HCT116 (cell line): Measurements from ENCODE around the gene TFCP2L1. TPM values are rescaled to one million over a fixed set of nuclear protein-coding genes. Genes with fewer than 3 reads are reported as not detected.

ENCODE experiments used
- ATAC-seq: fragments of 200-7000 bp; cut with Tn5 transposase; 2 replicates; pipeline ENCODE4 v1.9.1; 2020; ENCODE audit warnings: mild to moderate bottlenecking, moderate library complexity
- BruUV-seq: library from RNA; stranded (reverse); fragments of 400-500 nt; replicated peaks from 2 replicates; lab custom pipeline; 2021; lab: Mats Ljungman, UMichigan
- CTCF ChIA-PET: fragments of 300-600 bp; sonication (Branson Sonifier 250); formaldehyde crosslinking; loops from one replicate; lab custom pipeline; 2021; ENCODE audit warnings: antibody characterized with exemption; lab: Charles Lee
- POLR2A ChIA-PET: fragments of 300-600, 350-600 bp; sonication (Branson Sonifier 250); formaldehyde crosslinking; loops from one replicate; lab custom pipeline; 2021; ENCODE audit warnings: antibody characterized with exemption; lab: Charles Lee
- RAD21 ChIA-PET, 2 experiments: fragments of 300-600 bp; sonication (Branson Sonifier 250); formaldehyde crosslinking; loops; one replicate each; lab custom pipeline; 2023; ENCODE audit warnings: low total read pairs in 2 of 2; ENCODE audit not compliant: uncharacterized antibody in 2 of 2, unreplicated experiment in 2 of 2, low non-redundant PET in 1 of 2; lab: Charles Lee
- DNase-seq: peaks from one replicate; pipeline ENCODE4 v3.0.0-alpha.2; 2010; ENCODE audit warnings: low read depth, low spot score
- H2AFZ ChIP-seq: fragments of 200-600 bp; shearing (Covaris generic), sonication (generic); 2 replicates; pipeline ENCODE4 v1.6.1; 2017; ENCODE audit warnings: low read depth, mixed run types, mixed read lengths, antibody characterized with exemption, low read length; ENCODE audit not compliant: poor library complexity, severe bottlenecking
- H3K27ac ChIP-seq: 2 replicates; pipeline ENCODE4 v1.5.1; 2012; ENCODE audit warnings: low read depth, low read length
- H3K27me3 ChIP-seq: fragments of 200-600 bp; sonication (generic); 2 replicates; pipeline ENCODE4 v1.6.1; 2016; ENCODE audit warnings: mixed run types, low read length, mixed read lengths; ENCODE audit not compliant: insufficient read depth
- H3K36me3 ChIP-seq, 2 experiments: fragments of 200-500 bp in 1 of 2; fragments of 200-600 bp in 1 of 2; sonication (Bioruptor generic) in 1 of 2; sonication (generic) in 1 of 2; 2 replicates each; pipeline versions ENCODE4 v1.5.1 to v1.6.1; 2014 to 2016; ENCODE audit warnings: low read length in 2 of 2, inconsistent platforms in 1 of 2, mixed read lengths in 1 of 2, mixed run types in 1 of 2; ENCODE audit not compliant: insufficient read depth in 2 of 2, control insufficient read depth in 1 of 2
- H3K4me1 ChIP-seq, 2 experiments: fragments of 200-600 bp in 1 of 2; sonication (generic) in 1 of 2; 2 replicates each; pipeline versions ENCODE4 v1.5.1 to v1.6.1; 2012 to 2017; ENCODE audit warnings: low read length in 2 of 2, inconsistent platforms in 1 of 2, mild to moderate bottlenecking in 1 of 2, mixed read lengths in 1 of 2, mixed run types in 1 of 2, moderate library complexity in 1 of 2; ENCODE audit not compliant: insufficient read depth in 2 of 2, control insufficient read depth in 1 of 2
- H3K4me2 ChIP-seq: fragments of 200-600 bp; sonication (generic); 2 replicates; pipeline ENCODE4 v1.6.1; 2017; ENCODE audit warnings: mixed run types, low read length, mixed read lengths
- H3K4me3 ChIP-seq, 2 experiments: fragments of 200-600 bp in 1 of 2; sonication (generic) in 1 of 2; replicated peaks in 1 of 2; 2 replicates each; pipeline ENCODE4 v1.5.1; 2011 to 2016; ENCODE audit warnings: low read length in 2 of 2, control low read depth in 1 of 2, low read depth in 1 of 2, mild to moderate bottlenecking in 1 of 2, mixed read lengths in 1 of 2, mixed run types in 1 of 2
- H3K79me2 ChIP-seq: fragments of 200-600 bp; sonication (generic); 2 replicates; pipeline ENCODE4 v1.6.1; 2017; ENCODE audit warnings: mild to moderate bottlenecking, mixed run types, low read length, moderate library complexity, mixed read lengths; ENCODE audit not compliant: insufficient read depth
- H3K9ac ChIP-seq: fragments of 200-600 bp; sonication (generic); 2 replicates; pipeline ENCODE4 v1.6.1; 2016; ENCODE audit warnings: low read length, mixed read lengths
- H3K9me2 ChIP-seq: fragments of 200-600 bp; sonication (generic), shearing (Covaris generic); 2 replicates; pipeline ENCODE4 v1.6.1; 2017; ENCODE audit warnings: mixed run types, mild to moderate bottlenecking, moderate library complexity; ENCODE audit not compliant: insufficient read depth
- H3K9me3 ChIP-seq, 2 experiments: fragments of 200-500 bp in 1 of 2; fragments of 200-600 bp in 1 of 2; sonication (Bioruptor generic) in 1 of 2; sonication (generic) in 1 of 2; 2 replicates each; pipeline ENCODE4 v1.6.1; 2014 to 2017; ENCODE audit warnings: low read length in 2 of 2, mixed read lengths in 2 of 2, inconsistent platforms in 1 of 2, low read depth in 1 of 2, mild to moderate bottlenecking in 1 of 2, mixed run types in 1 of 2, moderate library complexity in 1 of 2; ENCODE audit not compliant: control insufficient read depth in 1 of 2, insufficient read depth in 1 of 2
- H4K20me1 ChIP-seq: fragments of 200-600 bp; sonication (generic), shearing (Covaris generic); 2 replicates; pipeline ENCODE4 v1.6.1; 2017; ENCODE audit warnings: mixed run types, mild to moderate bottlenecking, moderate library complexity; ENCODE audit not compliant: insufficient read depth
- CBX3 ChIP-seq: IDR thresholded peaks from 2 replicates; pipeline ENCODE4 v1.6.1; 2012; ENCODE audit warnings: low read depth
- EGR1 ChIP-seq: IDR thresholded peaks from 2 replicates; pipeline ENCODE4 v1.6.1; 2012; ENCODE audit warnings: low read depth
- EZH2 ChIP-seq: fragments of 200-600 bp; sonication (generic); IDR thresholded peaks from 2 replicates; pipeline ENCODE4 v1.6.1; 2017; ENCODE audit warnings: antibody characterized with exemption, mixed run types
- EZH2phosphoT487 ChIP-seq: fragments of 200-600 bp; IDR thresholded peaks from 2 replicates; pipeline ENCODE4 v1.6.1; 2018; ENCODE audit warnings: antibody characterized with exemption, borderline replicate concordance
- YY1 ChIP-seq: IDR thresholded peaks from 2 replicates; pipeline ENCODE4 v1.6.1; 2011; ENCODE audit warnings: low read length, low read depth, moderate library complexity, mild to moderate bottlenecking; ENCODE audit not compliant: insufficient replicate concordance; ENCODE audit errors: extremely low read depth
- ZBTB33 ChIP-seq: IDR thresholded peaks from 2 replicates; pipeline ENCODE4 v1.6.1; 2011; ENCODE audit warnings: mild to moderate bottlenecking, low read length, moderate library complexity; ENCODE audit not compliant: insufficient replicate concordance; ENCODE audit errors: extremely low read depth
- ZFX ChIP-seq: fragments of 450-650 bp; IDR thresholded peaks from 2 replicates; pipeline ENCODE4 v1.6.1; 2017
- intact Hi-C: fragments of 100-400 bp; cut with micrococcal nuclease; formaldehyde crosslinking; loops from 2 replicates; pipeline ENCODE4 v1.10.0; 2022
- total RNA-seq: library from RNA; stranded (reverse); gene quantifications from one replicate; pipeline ENCODE4 v1.2.1, GENCODE V29; 2021; ENCODE audit not compliant: unreplicated experiment

Gene TFCP2L1
- total RNA-seq, 1 experiment from 2014 or later, result 8.4 TPM

- RAD21 ChIA-PET, result no interaction called here
- DNase-seq (no peak), ATAC-seq (no peak)
- BruUV-seq, result no TSS peak
- Histone ChIP-seq H3K4me2 (no peak overlapping the region), H3K9me2 (no peaks in the 10 kb centered on the region), H3K9ac (no peak overlapping the region), H3K4me1 (peaks cover 0 to 9% of the 10 kb centered on the region in 2 experiments; a peak in 1 of 4 replicates), H4K20me1 (no peaks in the 10 kb centered on the region), H3K79me2 (no peaks in the 10 kb centered on the region), H3K27me3 (no peaks in the 10 kb centered on the region), H2AFZ (no peak overlapping the region), H3K9me3 (no peaks in the 10 kb centered on the region), H3K4me3 (no peak overlapping the region)
- intact Hi-C loops, result no loop called here
- POLR2A ChIA-PET, result no interaction called here
- TF ChIP-seq YY1, result no peak
- no peak for TF ChIP-seq EGR1
- TF ChIP-seq ZFX, result no peak
- TF ChIP-seq EZH2phosphoT487, result no peak
- TF ChIP-seq, all 23 proteins: peak for 0
- CTCF ChIA-PET, result no interaction called here
- no peaks in the 10 kb centered on the region for H3K36me3 ChIP-seq
- H3K27ac ChIP-seq, result no peak overlapping the region
These were observed 96.0 kb downstream of the TFCP2L1 start for GRCh38 chr2:121189011-121189410.

- RAD21 ChIA-PET, result no interaction called here
- POLR2A ChIA-PET, result no interaction called here
- no peak overlapping the region for H3K4me2 ChIP-seq
- TF ChIP-seq EZH2 (no peak), ZBTB33 (no peak), CBX3 (no peak)
- TF ChIP-seq, all 23 proteins: peak for 0
- intact Hi-C loops, result no loop called here
- no peaks in the 10 kb centered on the region for H3K27me3 ChIP-seq
- no TSS peak for BruUV-seq
- DNase-seq (no peak), ATAC-seq (no peak)
- H3K4me3 ChIP-seq, result no peak overlapping the region
- no peaks in the 10 kb centered on the region for H4K20me1 ChIP-seq
- no peak overlapping the region for H3K9ac ChIP-seq
- H3K4me1 ChIP-seq, result peaks cover 0 to 9% of the 10 kb centered on the region in 2 experiments; a peak in 1 of 4 replicates
- no peaks in the 10 kb centered on the region for H3K36me3 ChIP-seq
- H3K27ac ChIP-seq, result no peak overlapping the region
- H3K9me2 ChIP-seq, result no peaks in the 10 kb centered on the region
- H3K9me3 ChIP-seq, result no peaks in the 10 kb centered on the region
- H3K79me2 ChIP-seq, result no peaks in the 10 kb centered on the region
- no peak overlapping the region for H2AFZ ChIP-seq
- CTCF ChIA-PET, result no interaction called here
These were observed 97.0 kb downstream of the TFCP2L1 start for GRCh38 chr2:121187982-121188411.
